ENCODE results near the gene GRK3.

GRCh38 chr22:25775531-25775930 is 211.1 kb downstream of the GRK3 start:
- TF ChIP-seq, protein P1, sequence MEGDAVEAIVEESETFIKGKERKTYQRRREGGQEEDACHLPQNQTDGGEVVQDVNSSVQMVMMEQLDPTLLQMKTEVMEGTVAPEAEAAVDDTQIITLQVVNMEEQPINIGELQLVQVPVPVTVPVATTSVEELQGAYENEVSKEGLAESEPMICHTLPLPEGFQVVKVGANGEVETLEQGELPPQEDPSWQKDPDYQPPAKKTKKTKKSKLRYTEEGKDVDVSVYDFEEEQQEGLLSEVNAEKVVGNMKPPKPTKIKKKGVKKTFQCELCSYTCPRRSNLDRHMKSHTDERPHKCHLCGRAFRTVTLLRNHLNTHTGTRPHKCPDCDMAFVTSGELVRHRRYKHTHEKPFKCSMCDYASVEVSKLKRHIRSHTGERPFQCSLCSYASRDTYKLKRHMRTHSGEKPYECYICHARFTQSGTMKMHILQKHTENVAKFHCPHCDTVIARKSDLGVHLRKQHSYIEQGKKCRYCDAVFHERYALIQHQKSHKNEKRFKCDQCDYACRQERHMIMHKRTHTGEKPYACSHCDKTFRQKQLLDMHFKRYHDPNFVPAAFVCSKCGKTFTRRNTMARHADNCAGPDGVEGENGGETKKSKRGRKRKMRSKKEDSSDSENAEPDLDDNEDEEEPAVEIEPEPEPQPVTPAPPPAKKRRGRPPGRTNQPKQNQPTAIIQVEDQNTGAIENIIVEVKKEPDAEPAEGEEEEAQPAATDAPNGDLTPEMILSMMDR (conservative IDR thresholded peaks at IDR 0.05; ENCODE audit: low read depth, low read length): no peak
- TF ChIP-seq EZH2 (IDR thresholded peaks at IDR 0.05; ENCODE audit: borderline replicate concordance, low read depth, low read length, poor library complexity, severe bottlenecking): no peak

Measured in A673 (cell line).